ENCODE measurements around the gene MIGA1.
A peak's percentile ranks its signal among the peaks of the same experiment; 100 is the strongest.

Gene MIGA1

DNA sequence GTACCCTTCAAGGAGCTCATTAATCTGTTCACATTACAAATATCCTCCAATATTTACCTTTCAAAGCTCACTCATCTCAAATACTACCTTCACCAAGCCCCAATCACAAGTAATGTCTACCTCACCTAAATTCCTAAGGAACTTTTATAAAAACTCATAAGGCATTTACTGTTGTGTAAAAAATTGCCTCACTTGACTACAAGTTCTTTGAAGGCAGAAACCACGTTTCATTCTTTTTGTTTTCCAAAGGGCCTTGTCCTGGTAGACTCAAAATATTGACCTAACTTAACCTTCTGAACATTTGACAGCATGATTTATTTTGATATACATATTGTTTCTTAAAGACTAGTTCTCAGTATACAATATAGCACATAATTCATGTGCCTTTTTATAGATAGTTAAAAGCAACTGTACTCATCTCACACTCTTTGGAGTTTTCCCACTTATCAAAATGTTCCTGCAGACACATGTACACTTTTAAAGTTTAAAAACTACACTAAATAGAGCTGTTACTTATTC, 22.3 kb upstream of the MIGA1 start:
- TF ChIP-seq, protein P1, sequence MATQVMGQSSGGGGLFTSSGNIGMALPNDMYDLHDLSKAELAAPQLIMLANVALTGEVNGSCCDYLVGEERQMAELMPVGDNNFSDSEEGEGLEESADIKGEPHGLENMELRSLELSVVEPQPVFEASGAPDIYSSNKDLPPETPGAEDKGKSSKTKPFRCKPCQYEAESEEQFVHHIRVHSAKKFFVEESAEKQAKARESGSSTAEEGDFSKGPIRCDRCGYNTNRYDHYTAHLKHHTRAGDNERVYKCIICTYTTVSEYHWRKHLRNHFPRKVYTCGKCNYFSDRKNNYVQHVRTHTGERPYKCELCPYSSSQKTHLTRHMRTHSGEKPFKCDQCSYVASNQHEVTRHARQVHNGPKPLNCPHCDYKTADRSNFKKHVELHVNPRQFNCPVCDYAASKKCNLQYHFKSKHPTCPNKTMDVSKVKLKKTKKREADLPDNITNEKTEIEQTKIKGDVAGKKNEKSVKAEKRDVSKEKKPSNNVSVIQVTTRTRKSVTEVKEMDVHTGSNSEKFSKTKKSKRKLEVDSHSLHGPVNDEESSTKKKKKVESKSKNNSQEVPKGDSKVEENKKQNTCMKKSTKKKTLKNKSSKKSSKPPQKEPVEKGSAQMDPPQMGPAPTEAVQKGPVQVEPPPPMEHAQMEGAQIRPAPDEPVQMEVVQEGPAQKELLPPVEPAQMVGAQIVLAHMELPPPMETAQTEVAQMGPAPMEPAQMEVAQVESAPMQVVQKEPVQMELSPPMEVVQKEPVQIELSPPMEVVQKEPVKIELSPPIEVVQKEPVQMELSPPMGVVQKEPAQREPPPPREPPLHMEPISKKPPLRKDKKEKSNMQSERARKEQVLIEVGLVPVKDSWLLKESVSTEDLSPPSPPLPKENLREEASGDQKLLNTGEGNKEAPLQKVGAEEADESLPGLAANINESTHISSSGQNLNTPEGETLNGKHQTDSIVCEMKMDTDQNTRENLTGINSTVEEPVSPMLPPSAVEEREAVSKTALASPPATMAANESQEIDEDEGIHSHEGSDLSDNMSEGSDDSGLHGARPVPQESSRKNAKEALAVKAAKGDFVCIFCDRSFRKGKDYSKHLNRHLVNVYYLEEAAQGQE (IDR thresholded peaks at IDR 0.05; ENCODE audit: insufficient replicate concordance, low read depth), result no peak
- Histone ChIP-seq H3K27me3 (ENCODE audit: insufficient read depth, poor library complexity, severe bottlenecking) (no peaks in the 10 kb centered on the region), H3K27ac (replicated peaks) (no peak overlapping the region), H3K4me3 (replicated peaks; ENCODE audit: insufficient read depth, low read length) (no peak overlapping the region)
- no peak for DNase-seq (ENCODE audit: low read depth in 1 of 2, low spot score in 1 of 2)

DNA sequence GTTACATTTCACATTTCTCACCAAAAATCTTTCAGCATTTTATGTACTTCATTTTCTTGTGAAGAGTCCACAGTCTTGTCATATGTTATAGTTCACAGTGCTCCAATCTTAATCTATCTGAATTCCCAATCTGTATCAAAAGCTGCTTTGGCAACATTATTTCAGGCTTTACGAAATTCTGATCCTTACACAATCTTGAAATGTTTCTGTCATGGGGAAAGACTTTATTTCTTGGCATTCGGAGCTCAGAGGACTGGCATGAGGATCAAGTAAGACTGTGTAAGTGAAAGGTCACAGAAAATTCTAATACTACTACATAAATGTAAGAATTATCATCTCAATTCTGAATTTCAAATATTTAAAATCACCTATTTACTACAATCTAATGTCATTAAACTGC, 21.8 kb upstream of the MIGA1 start:
- H3K4me3 ChIP-seq (replicated peaks; ENCODE audit: insufficient read depth, low read length), result no peak overlapping the region; the same call in 1 of the 2 replicates
- H3K27ac ChIP-seq (replicated peaks), result no peak overlapping the region

DNA sequence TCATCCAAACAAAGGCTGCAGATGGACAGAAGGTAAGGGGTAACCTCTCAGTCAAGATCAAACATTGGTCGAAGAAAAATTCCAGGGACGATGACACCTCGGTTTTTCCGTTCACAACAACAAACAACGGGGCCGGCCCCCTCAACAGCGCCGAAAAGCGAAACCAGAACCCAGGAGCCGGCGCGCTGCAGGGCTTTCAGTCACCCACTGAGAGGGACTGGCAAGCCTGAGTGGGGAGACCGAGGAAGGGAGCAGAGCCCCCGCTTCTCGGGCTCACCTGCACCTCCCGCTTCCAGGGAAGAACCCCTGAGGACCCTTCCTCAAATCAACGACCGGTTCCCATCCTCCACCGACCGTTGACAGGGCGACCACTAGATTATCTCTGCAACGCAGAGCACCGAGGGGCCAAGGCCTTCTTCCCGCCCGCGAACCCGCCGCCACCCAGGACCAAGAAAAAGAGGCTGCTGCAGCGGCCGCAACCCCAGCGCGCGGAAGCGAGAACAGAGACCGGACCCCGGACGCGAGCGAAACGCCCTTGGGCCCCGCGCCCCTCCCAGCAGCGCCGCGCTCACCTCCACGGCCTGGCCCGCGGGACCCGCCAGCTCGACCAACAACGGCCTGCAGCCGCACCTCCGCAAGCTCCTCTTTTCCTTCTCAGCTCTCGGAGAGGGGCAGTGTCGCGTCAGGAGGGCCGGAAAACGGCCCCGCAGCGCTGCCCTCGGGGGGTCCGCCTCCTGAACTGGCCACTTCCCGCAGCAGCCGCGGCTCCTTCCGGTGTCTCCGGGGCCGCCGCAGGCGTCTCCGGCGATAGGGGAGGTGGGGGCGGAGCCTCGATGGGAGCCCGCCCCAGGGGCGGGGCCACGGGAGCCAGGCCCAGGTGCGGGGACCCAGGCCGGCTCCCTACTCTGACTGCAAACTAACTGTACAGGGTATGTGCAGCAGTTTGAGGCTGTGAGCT, 20.1 kb upstream of the MIGA1 start, which contains the start of gene USP33:
USP33 (minus strand) TSS at position 782 of the 958 bp plus-strand sequence. CDS start 18,155 bp downstream, outside the sequence.
- TF ChIP-seq GABPA (IDR thresholded peaks at IDR 0.05; ENCODE audit: low read depth), result peak; percentile 86
- TF ChIP-seq POLR2AphosphoS5 (IDR thresholded peaks at IDR 0.05; ENCODE audit: low read depth), result peak; percentile 49; the same call in 1 of the 2 replicates
- TF ChIP-seq, protein P2, sequence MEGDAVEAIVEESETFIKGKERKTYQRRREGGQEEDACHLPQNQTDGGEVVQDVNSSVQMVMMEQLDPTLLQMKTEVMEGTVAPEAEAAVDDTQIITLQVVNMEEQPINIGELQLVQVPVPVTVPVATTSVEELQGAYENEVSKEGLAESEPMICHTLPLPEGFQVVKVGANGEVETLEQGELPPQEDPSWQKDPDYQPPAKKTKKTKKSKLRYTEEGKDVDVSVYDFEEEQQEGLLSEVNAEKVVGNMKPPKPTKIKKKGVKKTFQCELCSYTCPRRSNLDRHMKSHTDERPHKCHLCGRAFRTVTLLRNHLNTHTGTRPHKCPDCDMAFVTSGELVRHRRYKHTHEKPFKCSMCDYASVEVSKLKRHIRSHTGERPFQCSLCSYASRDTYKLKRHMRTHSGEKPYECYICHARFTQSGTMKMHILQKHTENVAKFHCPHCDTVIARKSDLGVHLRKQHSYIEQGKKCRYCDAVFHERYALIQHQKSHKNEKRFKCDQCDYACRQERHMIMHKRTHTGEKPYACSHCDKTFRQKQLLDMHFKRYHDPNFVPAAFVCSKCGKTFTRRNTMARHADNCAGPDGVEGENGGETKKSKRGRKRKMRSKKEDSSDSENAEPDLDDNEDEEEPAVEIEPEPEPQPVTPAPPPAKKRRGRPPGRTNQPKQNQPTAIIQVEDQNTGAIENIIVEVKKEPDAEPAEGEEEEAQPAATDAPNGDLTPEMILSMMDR (IDR thresholded peaks at IDR 0.05; ENCODE audit: insufficient read depth, low read length), result no peak
- TF ChIP-seq, protein P1 (IDR thresholded peaks at IDR 0.05; ENCODE audit: insufficient replicate concordance, low read depth), result no peak
- peak; percentile 11; the same call in 1 of the 2 replicates for TF ChIP-seq SPI1 (IDR thresholded peaks at IDR 0.05; ENCODE audit: borderline replicate concordance, low read depth)
- Histone ChIP-seq H3K4me3 (replicated peaks; ENCODE audit: insufficient read depth, low read length) (peak within 1 kb of the TSS; percentile 75), H3K27me3 (ENCODE audit: insufficient read depth, poor library complexity, severe bottlenecking) (no peaks in the 10 kb centered on the region), H3K27ac (replicated peaks) (peak within 1 kb of the TSS; percentile 96)
- DNase-seq (ENCODE audit: low read depth in 1 of 2, low spot score in 1 of 2), result peak; percentile 54 to 88

More for the DNA sequence above, 21.8 kb upstream of the MIGA1 start:
- no peaks in the 10 kb centered on the region for H3K27me3 ChIP-seq (ENCODE audit: insufficient read depth, poor library complexity, severe bottlenecking)
- TF ChIP-seq POLR2AphosphoS5 (IDR thresholded peaks at IDR 0.05; ENCODE audit: low read depth) (no peak), GABPA (IDR thresholded peaks at IDR 0.05; ENCODE audit: low read depth) (no peak), SPI1 (IDR thresholded peaks at IDR 0.05; ENCODE audit: borderline replicate concordance, low read depth) (no peak)
- TF ChIP-seq, protein P2 (IDR thresholded peaks at IDR 0.05; ENCODE audit: insufficient read depth, low read length), result no peak
- TF ChIP-seq, protein P1 (IDR thresholded peaks at IDR 0.05; ENCODE audit: insufficient replicate concordance, low read depth), result no peak
- no peak for DNase-seq (ENCODE audit: low read depth in 1 of 2, low spot score in 1 of 2)
